ENCODE results near the gene ARHGAP42.

- no peak for TF ChIP-seq CTCF (IDR thresholded peaks at IDR 0.05)
- no peak for TF ChIP-seq POLR2A (IDR thresholded peaks at IDR 0.05; ENCODE audit: low read depth)
Observed at GRCh38 chr11:100887659-100888058, 200.6 kb downstream of the ARHGAP42 start.
